GM19468 (cell line): ENCODE results near the gene ASTN2.

Source experiments
- ATAC-seq: cut with Tn5 transposase; IDR thresholded peaks from one replicate; pipeline ENCODE4 v1.9.1; 2021; ENCODE audit warnings: mild to moderate bottlenecking, moderate library complexity, moderate number of reproducible peaks; ENCODE audit not compliant: unreplicated experiment; ENCODE audit errors: extremely low read depth

ASTN2 gene

GRCh38 chr9:117368684-117369230 is 46.1 kb downstream of the ASTN2 start:
- no peak for ATAC-seq

DNA sequence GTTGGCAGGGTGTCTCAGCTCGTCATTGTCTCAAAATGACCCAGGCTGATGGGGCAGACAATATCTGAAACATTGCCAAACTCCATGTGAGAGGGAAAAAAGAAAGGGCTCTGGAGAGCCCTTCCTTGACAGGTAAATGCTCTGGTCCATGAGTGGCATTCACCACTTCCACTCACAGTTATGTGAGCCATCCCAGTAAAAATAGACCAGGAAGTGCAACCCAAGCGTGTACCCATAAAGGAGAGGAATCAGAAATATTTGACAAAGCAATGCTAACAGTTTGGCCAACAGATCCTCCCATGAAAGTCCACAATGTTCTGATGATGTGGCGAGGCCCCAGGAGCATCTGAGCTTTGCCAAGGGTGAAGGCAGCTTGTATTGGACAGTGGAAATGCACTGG is 49.4 kb downstream of the ASTN2 start:
- ATAC-seq, result no peak

- no peak for ATAC-seq
Measured at GRCh38 chr9:117363006-117363405, 51.9 kb downstream of the ASTN2 start.

- ATAC-seq, result no peak
Measured at GRCh38 chr9:117359910-117360309, 54.9 kb downstream of the ASTN2 start.

DNA sequence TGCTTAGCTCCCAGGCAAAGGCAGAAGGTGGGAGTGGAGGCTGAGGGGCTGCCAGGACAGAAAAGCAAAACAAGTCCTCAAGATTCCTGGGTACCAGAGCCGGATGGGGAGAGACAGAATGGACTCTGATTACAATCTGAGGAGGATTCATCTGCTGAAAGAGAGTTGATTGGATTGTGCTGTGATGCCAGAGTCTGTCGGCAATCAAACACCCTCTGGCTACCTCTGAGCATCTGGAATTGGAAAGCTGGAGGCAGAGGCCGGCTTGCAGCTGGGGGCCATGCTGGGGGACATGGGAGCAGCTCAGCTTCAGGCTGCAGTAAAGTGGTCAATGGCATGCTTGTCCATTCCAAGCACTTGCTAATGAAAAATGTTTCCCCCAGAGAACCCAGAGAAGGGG is 59.3 kb downstream of the ASTN2 start:
- no peak for ATAC-seq

- no peak for ATAC-seq
Measured at GRCh38 chr9:117354997-117355396, 59.9 kb downstream of the ASTN2 start.

DNA sequence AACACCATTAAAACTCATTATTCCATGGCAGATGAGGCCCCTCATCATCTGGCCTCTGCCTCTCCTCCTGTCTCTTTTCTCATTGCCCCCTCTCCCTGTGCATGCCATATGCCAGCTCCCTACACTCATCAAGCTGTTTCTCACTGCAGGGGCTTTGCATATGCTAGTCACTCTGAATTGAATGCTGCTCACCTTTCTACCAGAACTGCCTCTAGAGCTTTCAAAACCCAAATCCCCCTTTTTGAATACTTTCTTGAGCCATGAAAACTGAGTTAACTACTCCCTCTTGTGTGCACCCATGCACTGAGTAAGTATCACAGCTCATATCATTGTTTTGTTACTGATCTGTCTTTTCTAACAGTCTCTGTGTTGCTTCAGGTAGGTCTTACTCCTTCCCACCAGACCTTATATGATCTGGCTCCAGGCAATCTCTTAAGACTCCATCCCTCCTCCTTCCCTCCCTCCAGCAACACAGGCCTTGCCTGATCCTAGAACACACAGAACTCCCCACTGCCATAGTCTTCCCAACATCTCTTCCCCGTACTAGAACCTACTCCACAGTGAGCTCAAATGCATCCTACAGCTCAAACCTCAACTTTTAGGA is 60.5 kb downstream of the ASTN2 start:
- ATAC-seq, result no peak

DNA sequence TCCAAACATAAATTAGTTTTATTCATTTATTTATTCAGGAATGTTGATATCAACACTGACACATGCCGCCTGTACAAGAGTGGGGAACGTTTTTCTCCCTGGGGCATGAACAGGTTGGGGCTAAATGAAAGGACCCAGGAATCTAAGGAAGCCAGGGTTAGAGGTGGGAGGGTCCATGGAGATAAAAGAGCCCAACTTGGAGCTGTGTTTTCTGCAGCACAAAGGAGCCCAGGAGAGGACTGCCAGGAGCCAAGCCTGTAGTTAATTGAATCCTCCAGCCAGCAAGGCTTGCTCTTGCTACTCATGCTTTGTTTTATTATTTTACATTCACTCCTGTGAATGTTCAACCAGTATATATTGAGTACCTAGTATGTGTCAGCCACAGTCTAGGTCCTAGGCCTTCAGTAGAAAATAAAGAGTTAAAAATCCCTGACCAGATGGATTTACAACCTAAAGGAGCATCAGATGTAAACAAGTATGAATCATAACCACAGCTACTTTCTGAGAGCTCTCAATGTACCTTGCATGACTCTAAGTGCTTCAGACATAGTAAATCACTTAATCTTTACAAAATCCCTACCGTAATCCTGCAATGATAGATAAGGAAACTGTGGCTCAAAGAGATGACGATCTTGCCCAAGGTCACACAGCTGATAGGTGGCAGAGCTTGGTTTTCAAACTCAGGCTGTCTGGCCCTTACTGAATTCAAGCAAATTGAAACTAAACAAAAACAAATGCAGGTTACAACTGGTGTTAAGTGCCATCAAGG is 69.8 kb downstream of the ASTN2 start:
- no peak for ATAC-seq

- ATAC-seq, result no peak
Measured at GRCh38 chr9:117343427-117343826, 71.4 kb downstream of the ASTN2 start.

DNA sequence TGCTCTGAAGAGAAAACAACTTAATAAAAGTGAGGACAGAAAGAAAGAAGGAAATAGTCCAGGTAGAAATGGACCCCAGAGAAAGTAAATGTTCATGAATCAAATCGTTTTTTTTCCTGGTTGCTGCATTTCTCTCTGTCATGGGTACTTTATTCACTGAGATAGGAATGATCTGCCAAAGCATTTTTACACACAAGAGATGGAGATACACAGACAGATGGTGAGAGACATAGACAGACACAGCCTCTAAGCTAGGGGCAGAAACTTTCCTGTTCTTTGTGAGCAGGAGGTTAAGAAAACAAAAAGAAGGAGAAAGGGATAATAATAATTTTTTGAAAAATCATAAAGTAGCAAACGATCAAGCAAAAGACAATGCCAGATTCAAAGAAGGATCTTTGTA is 73.7 kb downstream of the ASTN2 start:
- no peak for ATAC-seq

- no peak for ATAC-seq
Measured at GRCh38 chr9:117340422-117340821, 74.4 kb downstream of the ASTN2 start.

GRCh38 chr9:117335837-117336433 is 78.9 kb downstream of the ASTN2 start:
- no peak for ATAC-seq

- ATAC-seq, result no peak
Measured at GRCh38 chr9:117334101-117334500, 80.8 kb downstream of the ASTN2 start.

DNA sequence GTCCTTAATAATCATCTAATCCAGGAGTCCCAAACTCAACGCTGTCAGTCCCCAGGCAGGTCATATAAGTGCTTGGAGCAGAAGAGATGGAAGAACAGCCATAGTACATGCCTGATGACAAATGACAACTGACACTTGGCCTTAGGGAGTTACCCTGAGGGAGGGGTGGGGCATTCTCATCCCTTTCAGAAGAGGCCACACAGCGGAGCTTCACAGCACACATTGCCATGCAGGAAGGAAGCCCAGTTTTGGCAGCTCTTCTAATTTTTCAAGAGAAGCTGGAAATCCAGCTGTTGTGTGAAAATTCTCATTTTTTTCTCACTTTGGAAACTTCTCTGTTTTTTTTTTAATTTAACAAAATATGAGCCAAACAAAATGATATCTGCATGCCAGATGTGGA is 89.0 kb downstream of the ASTN2 start:
- ATAC-seq, result no peak

GRCh38 chr9:117325110-117325731 is 89.6 kb downstream of the ASTN2 start:
- no peak for ATAC-seq

- ATAC-seq, result no peak
Measured at GRCh38 chr9:117323390-117323789, 91.5 kb downstream of the ASTN2 start.

GRCh38 chr9:117317192-117317591 is 97.7 kb downstream of the ASTN2 start:
- no peak for ATAC-seq

DNA sequence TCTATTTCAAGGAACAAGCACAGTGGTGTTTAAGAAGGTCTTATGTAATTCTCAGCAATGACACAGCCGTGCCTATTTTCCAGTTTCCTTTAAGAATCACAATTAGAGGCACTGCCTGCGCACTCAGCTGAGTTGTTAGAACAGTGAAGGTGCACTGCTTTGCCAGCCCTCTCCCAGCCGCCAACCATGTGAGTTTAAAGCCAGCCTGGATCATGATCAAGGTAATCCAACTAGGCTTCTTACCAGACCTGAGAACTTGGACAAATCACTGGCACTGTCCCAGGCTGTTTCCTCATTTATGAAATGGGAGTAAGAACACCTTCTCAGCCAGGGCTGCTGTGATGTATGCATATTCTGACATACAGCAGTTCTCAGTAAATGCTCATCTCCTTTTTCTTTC is 99.6 kb downstream of the ASTN2 start:
- no peak for ATAC-seq

GRCh38 chr9:117313989-117314388 is 100.9 kb downstream of the ASTN2 start:
- no peak for ATAC-seq

DNA sequence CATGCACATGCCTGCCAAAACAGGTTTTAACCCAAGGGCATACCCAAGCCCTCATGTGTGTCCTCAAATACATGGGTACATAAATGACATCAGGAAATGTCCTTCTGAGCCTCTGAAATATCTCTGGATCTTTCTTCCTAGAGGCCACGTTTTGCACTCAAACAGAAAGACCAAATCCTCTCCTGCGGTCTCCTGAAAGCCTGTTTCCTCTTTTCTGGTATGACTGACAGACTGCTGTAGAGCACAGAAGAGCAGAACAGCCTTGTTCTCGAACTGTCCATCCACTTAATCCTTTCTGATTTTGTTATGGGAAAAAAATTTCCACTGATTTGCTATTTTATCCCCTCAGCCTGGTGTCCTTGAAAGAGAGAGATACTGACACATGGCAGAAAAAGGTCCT is 107.2 kb downstream of the ASTN2 start:
- ATAC-seq, result no peak

- no peak for ATAC-seq
Measured at GRCh38 chr9:117306032-117306431, 108.8 kb downstream of the ASTN2 start.
